DOHH2 (cell line): Measurements from ENCODE around the gene LAMA2.

Experiments used
- H3F3A ChIP-seq: fragments of 200-600 bp; sonication (generic), shearing (Covaris generic); 2 replicates; pipeline ENCODE4 v1.6.0; 2016; ENCODE audit warnings: antibody characterized with exemption, mild to moderate bottlenecking; ENCODE audit not compliant: control insufficient read depth, insufficient read depth
- H3K27ac ChIP-seq: fragments of 200-600 bp; sonication (generic); 2 replicates; pipeline ENCODE4 v1.5.1; 2014; ENCODE audit warnings: low read depth, mild to moderate bottlenecking, low read length, moderate library complexity
- H3K27me3 ChIP-seq: fragments of 200-600 bp; sonication (generic); 2 replicates; pipeline ENCODE4 v1.6.1; 2014; ENCODE audit warnings: mild to moderate bottlenecking, low read length, mixed read lengths; ENCODE audit not compliant: control insufficient read depth
- H3K36me3 ChIP-seq: fragments of 200-600 bp; sonication (generic); 2 replicates; pipeline ENCODE4 v1.6.1; 2014; ENCODE audit warnings: mild to moderate bottlenecking, low read length, moderate library complexity, mixed read lengths; ENCODE audit not compliant: control insufficient read depth
- H3K4me1 ChIP-seq: fragments of 200-600 bp; sonication (generic); 2 replicates; pipeline ENCODE4 v1.6.1; 2014; ENCODE audit warnings: mild to moderate bottlenecking, low read length, mixed read lengths; ENCODE audit not compliant: control insufficient read depth
- H3K4me2 ChIP-seq: fragments of 200-600 bp; sonication (generic); 2 replicates; pipeline ENCODE4 v1.6.0; 2014; ENCODE audit warnings: mild to moderate bottlenecking, low read length, moderate library complexity
- H3K4me3 ChIP-seq: fragments of 200-600 bp; sonication (generic); 2 replicates; pipeline ENCODE4 v1.5.1; 2014; ENCODE audit warnings: mild to moderate bottlenecking, low read length, mixed read lengths
- H3K79me2 ChIP-seq: fragments of 200-600 bp; sonication (generic); 2 replicates; pipeline ENCODE4 v1.6.1; 2014; ENCODE audit warnings: mild to moderate bottlenecking, low read length, mixed read lengths; ENCODE audit not compliant: control insufficient read depth
- H3K9me2 ChIP-seq: fragments of 200-600 bp; sonication (generic); replicated peaks from 2 replicates; pipeline ENCODE4 v1.6.1; 2014; ENCODE audit warnings: mild to moderate bottlenecking, low read length, mixed read lengths; ENCODE audit not compliant: control insufficient read depth
- H3K9me3 ChIP-seq: fragments of 200-600 bp; sonication (generic); 2 replicates; pipeline ENCODE4 v1.6.1; 2014; ENCODE audit warnings: antibody characterized with exemption, low read length, mixed read lengths; ENCODE audit not compliant: control insufficient read depth, insufficient read depth
- H4K20me1 ChIP-seq: fragments of 200-600 bp; sonication (generic); 2 replicates; pipeline ENCODE4 v1.6.0; 2014; ENCODE audit warnings: low read depth, mild to moderate bottlenecking, antibody characterized with exemption, low read length, moderate library complexity; ENCODE audit not compliant: control insufficient read depth, insufficient read depth
- EZH2phosphoT487 ChIP-seq: fragments of 200-600 bp; sonication (generic); IDR thresholded peaks from 2 replicates; pipeline ENCODE4 v1.6.1; 2017; ENCODE audit warnings: borderline replicate concordance, mild to moderate bottlenecking, antibody characterized with exemption, low read length, moderate library complexity, mixed read lengths
- TF ChIP-seq, protein P1 (sequence below): fragments of 200-600 bp; sonication (generic); IDR thresholded peaks from one replicate; pipeline ENCODE4 v1.5.1; 2014; ENCODE audit warnings: antibody characterized with exemption, mild to moderate bottlenecking, low read depth, low read length; ENCODE audit not compliant: poor library complexity, severe bottlenecking

Gene LAMA2

DNA sequence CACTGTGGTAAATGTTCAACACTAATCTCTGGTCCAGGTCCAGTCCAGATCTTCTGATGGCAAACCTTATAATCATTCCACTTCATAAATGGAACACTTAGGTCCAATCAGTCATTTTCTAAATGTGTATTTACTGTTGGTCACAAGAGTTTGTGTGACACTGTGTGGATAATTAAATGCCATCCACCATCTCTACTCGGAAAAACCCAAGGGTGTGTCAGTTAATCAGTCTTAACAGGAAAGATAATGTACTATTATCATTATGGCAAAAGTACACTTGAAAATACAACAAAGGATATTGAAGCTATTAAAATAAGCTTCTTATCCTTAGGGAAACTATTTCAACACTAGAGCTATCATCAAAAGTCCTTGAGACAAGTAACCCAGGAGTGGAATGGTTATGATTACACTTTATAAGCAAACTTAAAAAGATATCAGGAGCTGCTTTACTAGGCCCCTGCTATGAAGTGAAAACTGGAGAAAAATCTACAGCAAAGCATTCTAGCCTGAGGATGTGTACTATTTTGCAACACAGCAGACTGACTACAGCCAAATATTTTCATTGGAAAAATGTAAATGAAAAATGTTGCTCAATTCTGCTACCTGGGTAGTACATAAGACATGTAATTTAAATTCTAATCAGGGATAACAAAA lies 227.9 kb downstream of the LAMA2 start:
- H3K4me2 ChIP-seq, result no peak overlapping the region
- no peaks in the 10 kb centered on the region for H4K20me1 ChIP-seq
- H3K4me3 ChIP-seq, result no peak overlapping the region
- peaks cover 5% of the 10 kb centered on the region for H3K4me1 ChIP-seq
- H3K79me2 ChIP-seq, result no peaks in the 10 kb centered on the region
- no peaks in the 10 kb centered on the region for H3K27me3 ChIP-seq
- no peaks in the 10 kb centered on the region for H3K9me3 ChIP-seq
- TF ChIP-seq, protein P1, sequence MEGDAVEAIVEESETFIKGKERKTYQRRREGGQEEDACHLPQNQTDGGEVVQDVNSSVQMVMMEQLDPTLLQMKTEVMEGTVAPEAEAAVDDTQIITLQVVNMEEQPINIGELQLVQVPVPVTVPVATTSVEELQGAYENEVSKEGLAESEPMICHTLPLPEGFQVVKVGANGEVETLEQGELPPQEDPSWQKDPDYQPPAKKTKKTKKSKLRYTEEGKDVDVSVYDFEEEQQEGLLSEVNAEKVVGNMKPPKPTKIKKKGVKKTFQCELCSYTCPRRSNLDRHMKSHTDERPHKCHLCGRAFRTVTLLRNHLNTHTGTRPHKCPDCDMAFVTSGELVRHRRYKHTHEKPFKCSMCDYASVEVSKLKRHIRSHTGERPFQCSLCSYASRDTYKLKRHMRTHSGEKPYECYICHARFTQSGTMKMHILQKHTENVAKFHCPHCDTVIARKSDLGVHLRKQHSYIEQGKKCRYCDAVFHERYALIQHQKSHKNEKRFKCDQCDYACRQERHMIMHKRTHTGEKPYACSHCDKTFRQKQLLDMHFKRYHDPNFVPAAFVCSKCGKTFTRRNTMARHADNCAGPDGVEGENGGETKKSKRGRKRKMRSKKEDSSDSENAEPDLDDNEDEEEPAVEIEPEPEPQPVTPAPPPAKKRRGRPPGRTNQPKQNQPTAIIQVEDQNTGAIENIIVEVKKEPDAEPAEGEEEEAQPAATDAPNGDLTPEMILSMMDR, result no peak
- no peak for TF ChIP-seq EZH2phosphoT487
- H3K27ac ChIP-seq, result no peak overlapping the region
- no peaks in the 10 kb centered on the region for H3K36me3 ChIP-seq
- no peaks in the 10 kb centered on the region for H3K9me2 ChIP-seq
- H3F3A ChIP-seq, result no peaks in the 10 kb centered on the region

DNA sequence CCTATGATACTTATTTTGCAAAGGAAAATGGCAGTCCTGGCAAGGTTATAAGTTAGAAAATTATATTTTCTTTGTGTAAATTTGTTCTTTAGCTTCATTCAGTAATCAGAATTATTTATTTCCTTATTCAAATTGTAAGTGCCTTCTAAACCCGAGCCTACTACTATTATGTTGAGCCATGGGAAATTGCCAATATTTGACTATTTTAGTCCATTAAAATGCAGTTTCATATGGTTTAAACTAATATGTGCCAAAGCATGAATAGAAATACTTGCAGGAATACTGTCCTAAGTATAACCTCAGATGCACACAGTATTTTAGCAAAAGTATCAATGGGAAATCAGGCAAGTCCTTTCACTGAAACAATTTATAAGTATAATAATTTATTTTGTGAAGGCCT lies 228.4 kb downstream of the LAMA2 start:
- Histone ChIP-seq H3K9me3 (no peaks in the 10 kb centered on the region), H3K27me3 (no peaks in the 10 kb centered on the region), H3K4me2 (no peak overlapping the region), H3K79me2 (no peaks in the 10 kb centered on the region), H3K36me3 (no peaks in the 10 kb centered on the region), H3F3A (no peaks in the 10 kb centered on the region), H4K20me1 (no peaks in the 10 kb centered on the region), H3K4me3 (no peak overlapping the region), H3K9me2 (no peaks in the 10 kb centered on the region), H3K27ac (no peak overlapping the region), H3K4me1 (no peaks in the 10 kb centered on the region)
- TF ChIP-seq EZH2phosphoT487, result no peak
- TF ChIP-seq, protein P1, result no peak

DNA sequence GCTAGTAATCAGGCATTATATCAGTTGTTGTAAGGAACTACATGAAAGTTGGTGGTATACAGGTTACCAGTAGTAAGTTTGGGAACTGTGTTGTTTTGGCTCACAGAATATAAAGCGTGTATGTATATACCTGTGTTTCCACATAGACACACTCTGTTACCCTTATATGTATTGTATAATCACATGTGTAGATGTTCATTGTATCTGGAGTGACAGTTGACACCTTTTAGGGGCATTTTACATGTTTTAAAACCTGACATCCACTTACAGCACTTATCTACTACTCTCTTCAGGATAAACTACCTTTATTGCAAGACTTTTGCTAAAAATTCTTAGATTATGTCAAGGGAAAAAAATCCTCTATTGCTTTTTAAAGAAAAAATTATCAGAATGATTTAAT lies 228.9 kb downstream of the LAMA2 start:
- Histone ChIP-seq H3K4me2 (no peak overlapping the region), H3F3A (no peaks in the 10 kb centered on the region), H3K9me3 (no peaks in the 10 kb centered on the region), H3K36me3 (no peaks in the 10 kb centered on the region), H3K27me3 (no peaks in the 10 kb centered on the region), H3K9me2 (no peaks in the 10 kb centered on the region), H3K79me2 (no peaks in the 10 kb centered on the region), H3K4me1 (no peaks in the 10 kb centered on the region), H3K4me3 (no peak overlapping the region), H4K20me1 (no peaks in the 10 kb centered on the region), H3K27ac (no peak overlapping the region)
- TF ChIP-seq, protein P1, result no peak
- TF ChIP-seq EZH2phosphoT487, result no peak
